Activated T-cell treated with anti-CD3 and anti-CD28 coated beads, Interleukin-2, amount 50 U/mL, for 72 hours (primary cell): ENCODE measurements around the gene APOC4. TPM values are rescaled to one million over a fixed set of nuclear protein-coding genes. Genes with fewer than 3 reads are reported as not detected.

Experiments
- ATAC-seq, 2 donors: fragments of 150-1000 bp; cut with Tn5 transposase; replicated peaks in 1 of 2; 2 replicates each; pipeline ENCODE4 v1.10.0; 2021; ENCODE audit warnings: moderate library complexity in 2 of 2, mild to moderate bottlenecking in 1 of 2
- DNase-seq, 2 donors: peaks; one replicate each; pipeline ENCODE4 v3.0.0; 2021 to 2022; ENCODE audit warnings: mixed read lengths in 1 of 2
- H3K27ac Mint-ChIP-seq: one replicate; pipeline ENCODE4 v1.8.0; 2022; ENCODE audit warnings: mild to moderate bottlenecking, moderate library complexity, mixed read lengths
- H3K27me3 Mint-ChIP-seq: one replicate; pipeline ENCODE4 v1.8.0; 2022; ENCODE audit warnings: low read depth, mixed read lengths
- H3K36me3 Mint-ChIP-seq, 2 donors: one replicate each; pipeline ENCODE4 v1.8.0; 2022; ENCODE audit warnings: mixed read lengths in 2 of 2, mild to moderate bottlenecking in 1 of 2; ENCODE audit not compliant: insufficient read depth in 2 of 2
- H3K4me1 Mint-ChIP-seq: one replicate; pipeline ENCODE4 v1.8.0; 2022; ENCODE audit warnings: low read depth, mixed read lengths
- H3K4me3 Mint-ChIP-seq, 2 donors: one replicate each; pipeline ENCODE4 v1.8.0; 2022; ENCODE audit warnings: mild to moderate bottlenecking in 2 of 2, mixed read lengths in 2 of 2, moderate library complexity in 2 of 2
- H3K9me3 Mint-ChIP-seq, 2 donors: one replicate each; pipeline ENCODE4 v1.8.0; 2022; ENCODE audit warnings: mixed read lengths in 2 of 2
- total RNA-seq, 2 donors: library from RNA; stranded (reverse); gene quantifications; one replicate each; pipeline ENCODE4 v1.2.3, GENCODE V29; 2022

Gene APOC4, protein sequence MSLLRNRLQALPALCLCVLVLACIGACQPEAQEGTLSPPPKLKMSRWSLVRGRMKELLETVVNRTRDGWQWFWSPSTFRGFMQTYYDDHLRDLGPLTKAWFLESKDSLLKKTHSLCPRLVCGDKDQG
- total RNA-seq: not detected

DNA sequence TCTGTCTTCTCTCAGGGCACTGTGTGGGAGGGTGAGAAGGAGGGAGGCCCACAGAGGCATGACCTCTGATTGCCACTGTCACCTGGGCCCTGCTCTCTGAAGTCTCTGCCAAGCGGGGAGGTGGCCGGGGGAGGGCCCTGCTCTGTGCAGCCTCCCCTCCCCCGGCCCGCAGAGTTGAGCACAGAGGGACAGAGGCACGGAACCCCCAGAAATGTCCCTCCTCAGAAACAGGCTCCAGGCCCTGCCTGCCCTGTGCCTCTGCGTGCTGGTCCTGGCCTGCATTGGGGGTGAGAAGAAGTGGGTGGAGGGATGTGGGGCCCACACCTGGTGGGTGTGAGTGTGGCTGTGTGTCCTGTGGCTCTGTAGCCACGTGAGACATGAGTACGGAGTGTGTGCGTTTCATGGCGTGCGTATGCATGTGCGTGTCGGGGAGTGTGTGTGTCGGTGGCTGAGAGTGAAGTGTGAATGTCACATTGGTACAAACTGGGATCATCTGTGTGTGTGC lies at the start of gene APOC4:
Gene APOC4 (plus strand): TSS at position 171 of the 505 bp plus-strand sequence. CDS start 41 bp downstream, at position 212.
- H3K9me3 Mint-ChIP-seq: no peaks in the 10 kb centered on the region
- no peak within 1 kb of the TSS for H3K27ac Mint-ChIP-seq
- H3K4me1 Mint-ChIP-seq: no peaks in the 10 kb centered on the region
- H3K4me3 Mint-ChIP-seq: no peak within 1 kb of the TSS
- no peaks in the 10 kb centered on the region for H3K36me3 Mint-ChIP-seq
- DNase-seq (no peak), ATAC-seq (no peak)
- no peaks in the 10 kb centered on the region for H3K27me3 Mint-ChIP-seq

DNA sequence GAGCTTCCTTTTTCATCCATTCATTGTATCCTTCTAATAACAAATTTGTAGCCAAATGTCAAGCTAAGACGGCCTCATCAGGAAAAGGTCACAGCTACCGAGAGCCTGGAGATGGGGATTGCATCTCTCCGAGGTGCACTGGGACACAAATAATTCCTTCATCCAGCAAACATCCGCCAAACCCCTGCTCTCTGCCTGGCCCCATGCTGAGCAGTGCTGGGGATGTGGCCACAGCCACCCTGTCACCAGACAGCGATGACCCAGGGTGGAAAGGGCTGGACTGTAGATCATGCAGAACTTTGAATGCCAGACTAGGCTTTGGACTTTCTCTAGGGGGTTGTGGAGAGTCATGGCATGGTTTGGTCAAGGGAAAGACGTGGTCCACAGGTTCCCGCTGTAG lies 49.1 kb upstream of the APOC4 start:
- Mint-ChIP-seq H3K9me3 (peaks cover 2% of the 10 kb centered on the region in 2 donors), H3K4me1 (peaks cover 37% of the 10 kb centered on the region), H3K36me3 (peaks cover 2 to 18% of the 10 kb centered on the region in 2 donors), H3K4me3 (peak overlapping the region; percentile 82 to 83), H3K27ac (peak overlapping the region; percentile 51), H3K27me3 (no peaks in the 10 kb centered on the region)
- DNase-seq (no peak), ATAC-seq (no peak)

DNA sequence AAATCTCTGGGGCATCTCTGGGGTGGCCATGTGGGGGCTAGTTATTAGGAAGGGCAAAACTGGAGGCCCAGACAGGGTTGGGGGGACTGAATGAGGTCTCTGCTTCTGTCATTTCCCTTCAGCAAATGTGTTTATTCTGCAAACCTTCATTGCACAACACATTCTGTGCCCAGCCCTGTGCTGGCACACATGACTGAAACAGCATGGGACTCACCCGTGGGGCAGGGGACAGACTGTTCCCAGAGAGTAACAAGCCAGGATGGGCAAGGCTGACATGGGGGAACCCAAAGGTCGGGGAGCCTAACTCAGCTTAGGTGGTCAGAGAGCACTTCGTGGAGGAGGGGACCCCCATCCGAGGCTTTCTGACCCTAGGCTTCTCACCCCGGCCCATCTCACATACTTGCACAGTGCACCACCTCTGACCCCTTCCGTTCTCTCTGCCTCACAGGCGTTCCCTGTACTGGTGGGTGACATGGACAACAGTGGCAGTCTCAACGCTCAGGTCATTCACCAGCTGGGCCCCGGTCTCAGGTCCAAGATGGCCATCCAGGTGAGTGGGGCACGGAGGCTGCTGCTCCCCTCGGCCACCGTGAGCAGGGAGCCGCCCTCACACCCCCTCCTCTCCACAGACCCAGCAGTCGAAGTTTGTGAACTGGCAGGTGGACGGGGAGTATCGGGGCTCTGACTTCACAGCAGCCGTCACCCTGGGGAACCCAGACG lies 48.5 kb upstream of the APOC4 start:
- no peak overlapping the region for H3K27ac Mint-ChIP-seq
- H3K4me1 Mint-ChIP-seq: peaks cover 37% of the 10 kb centered on the region
- peaks cover 2% of the 10 kb centered on the region in 2 donors for H3K9me3 Mint-ChIP-seq
- H3K27me3 Mint-ChIP-seq: no peaks in the 10 kb centered on the region
- ATAC-seq (no peak), DNase-seq (no peak)
- H3K4me3 Mint-ChIP-seq: peak overlapping the region in 1 of 2 donors; percentile 83
- H3K36me3 Mint-ChIP-seq: peaks cover 2 to 18% of the 10 kb centered on the region in 2 donors

DNA sequence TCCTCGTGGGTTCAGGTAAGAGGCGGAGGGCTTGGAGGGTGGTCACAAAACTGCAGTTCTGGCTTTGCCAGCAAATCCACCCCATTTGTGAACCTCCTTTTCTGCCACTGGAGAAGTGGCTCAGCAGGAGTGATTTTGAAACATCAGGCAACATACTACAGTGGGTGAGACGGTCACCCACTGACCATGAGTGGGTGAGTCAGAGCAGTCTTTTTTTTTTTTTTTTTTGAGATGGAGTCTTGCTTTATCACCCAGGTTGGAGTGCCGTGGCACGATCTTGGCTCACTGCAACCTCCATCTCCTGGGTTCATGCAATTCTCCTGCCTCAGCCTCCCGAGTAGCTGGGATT lies 48.0 kb upstream of the APOC4 start:
- peaks cover 2 to 18% of the 10 kb centered on the region in 2 donors for H3K36me3 Mint-ChIP-seq
- DNase-seq: no peak
- H3K27ac Mint-ChIP-seq: no peak overlapping the region
- peaks cover 35% of the 10 kb centered on the region for H3K4me1 Mint-ChIP-seq
- no peaks in the 10 kb centered on the region for H3K27me3 Mint-ChIP-seq
- ATAC-seq: no peak
- no peak overlapping the region for H3K4me3 Mint-ChIP-seq
- H3K9me3 Mint-ChIP-seq: peaks cover 2% of the 10 kb centered on the region in 2 donors

DNA sequence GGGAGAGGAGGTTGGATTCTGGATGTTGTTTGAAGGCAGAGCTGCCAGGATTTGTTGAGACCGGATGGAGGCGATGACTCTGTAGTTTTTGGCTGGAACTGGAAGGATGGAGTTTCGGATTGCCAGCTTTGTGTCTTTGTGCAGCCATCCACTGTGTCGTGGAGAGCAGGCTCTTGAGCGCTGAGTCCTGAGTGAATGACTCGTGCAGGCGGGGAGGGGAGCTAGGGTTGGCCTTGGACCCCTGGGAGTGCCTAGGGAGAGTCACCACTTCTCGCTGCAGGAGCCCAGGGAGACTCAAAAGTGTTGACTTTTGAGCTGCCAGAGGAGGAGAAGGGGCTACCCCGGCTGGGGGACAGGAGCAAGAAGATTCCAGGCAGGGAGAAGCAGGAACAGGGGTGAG lies 47.1 kb upstream of the APOC4 start:
- ATAC-seq: no peak
- DNase-seq: no peak
- Mint-ChIP-seq H3K4me1 (peaks cover 27% of the 10 kb centered on the region), H3K9me3 (no peaks in the 10 kb centered on the region), H3K4me3 (no peak overlapping the region), H3K36me3 (peaks cover 2 to 18% of the 10 kb centered on the region in 2 donors), H3K27ac (no peak overlapping the region), H3K27me3 (no peaks in the 10 kb centered on the region)

DNA sequence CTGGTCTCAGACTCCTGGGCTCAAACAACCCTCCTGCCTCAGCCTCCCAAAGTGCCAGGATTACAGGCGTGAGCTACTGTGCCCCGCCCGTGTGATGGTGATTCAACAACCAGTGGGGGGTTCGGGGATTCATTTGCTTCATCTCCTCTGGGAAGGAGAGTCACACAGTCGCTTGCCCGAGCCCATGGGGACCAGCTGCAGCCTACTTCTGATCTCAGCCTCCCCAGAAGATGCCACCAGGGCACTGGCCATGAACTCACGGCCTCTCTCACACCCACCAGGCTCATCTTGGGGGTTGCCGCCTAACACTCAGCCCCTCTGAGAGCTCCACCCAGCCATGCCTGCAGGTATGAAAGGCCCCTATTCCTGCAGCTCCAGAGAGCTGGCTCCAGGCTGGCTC lies 44.2 kb upstream of the APOC4 start:
- Mint-ChIP-seq H3K4me1 (peaks cover 9% of the 10 kb centered on the region), H3K4me3 (no peak overlapping the region), H3K9me3 (no peaks in the 10 kb centered on the region), H3K36me3 (peaks cover 5 to 23% of the 10 kb centered on the region in 2 donors), H3K27ac (no peak overlapping the region), H3K27me3 (no peaks in the 10 kb centered on the region)
- ATAC-seq (no peak), DNase-seq (no peak)

DNA sequence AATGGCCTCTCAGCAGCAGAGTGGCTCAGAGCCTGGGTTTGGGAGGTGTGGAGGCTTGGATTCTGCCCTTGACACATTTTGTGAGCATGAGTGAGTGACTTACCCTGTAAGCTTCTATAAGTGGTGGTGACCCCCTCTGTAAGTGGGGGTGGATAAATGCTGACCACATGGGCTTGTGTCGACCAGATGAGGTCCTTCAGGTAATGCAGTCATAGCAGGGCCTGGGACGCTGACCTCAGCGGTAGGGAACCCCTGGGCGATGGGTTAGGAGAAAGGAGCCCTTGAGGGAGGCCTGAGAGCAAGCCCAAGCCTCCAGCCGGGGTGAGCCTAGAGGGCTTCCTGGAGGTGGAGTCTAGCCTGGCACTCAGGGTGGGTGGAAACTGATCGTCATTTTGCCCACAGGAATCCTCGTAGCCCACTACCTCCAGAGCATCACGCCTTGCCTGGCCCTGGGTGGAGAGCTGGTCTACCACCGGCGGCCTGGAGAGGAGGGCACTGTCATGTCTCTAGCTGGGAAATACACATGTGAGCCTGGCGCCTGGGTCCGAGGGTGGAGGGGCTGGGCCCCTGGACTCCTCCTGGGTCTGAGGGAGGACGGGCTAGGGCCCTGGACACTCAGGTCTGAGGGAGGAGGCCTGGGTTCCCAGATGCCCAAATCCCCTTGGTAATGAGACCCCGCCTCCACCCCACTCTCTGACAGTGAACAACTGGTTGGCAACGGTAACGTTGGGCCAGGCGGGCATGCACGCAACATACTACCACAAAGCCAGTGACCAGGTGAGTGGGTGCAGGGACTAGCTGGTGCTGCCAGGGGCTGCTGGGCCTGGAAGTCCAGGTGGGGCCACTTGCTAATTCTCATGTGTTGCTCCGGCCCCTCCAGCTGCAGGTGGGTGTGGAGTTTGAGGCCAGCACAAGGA lies 41.5 kb upstream of the APOC4 start:
- Mint-ChIP-seq H3K27me3 (peaks cover under 1% of the 10 kb centered on the region), H3K4me3 (no peak overlapping the region), H3K4me1 (no peaks in the 10 kb centered on the region), H3K36me3 (peaks cover 5 to 21% of the 10 kb centered on the region in 2 donors), H3K9me3 (no peaks in the 10 kb centered on the region), H3K27ac (no peak overlapping the region)
- ATAC-seq (no peak), DNase-seq (no peak)

DNA sequence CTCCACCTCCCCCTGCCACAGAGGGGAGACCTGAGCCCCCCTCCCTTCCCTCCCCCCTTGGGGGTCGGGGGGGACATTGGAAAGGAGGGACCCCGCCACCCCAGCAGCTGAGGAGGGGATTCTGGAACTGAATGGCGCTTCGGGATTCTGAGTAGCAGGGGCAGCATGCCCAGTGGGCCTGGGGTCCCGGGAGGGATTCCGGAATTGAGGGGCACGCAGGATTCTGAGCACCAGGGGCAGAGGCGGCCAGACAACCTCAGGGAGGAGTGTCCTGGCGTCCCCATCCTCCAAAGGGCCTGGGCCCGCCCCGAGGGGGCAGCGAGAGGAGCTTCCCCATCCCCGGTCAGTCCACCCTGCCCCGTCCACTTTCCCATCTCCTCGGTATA lies 38.8 kb upstream of the APOC4 start:
- DNase-seq (no peak), ATAC-seq (no peak)
- Mint-ChIP-seq H3K4me1 (peaks cover 13% of the 10 kb centered on the region), H3K4me3 (no peak overlapping the region), H3K9me3 (no peaks in the 10 kb centered on the region), H3K27ac (no peak overlapping the region), H3K27me3 (peaks cover 17% of the 10 kb centered on the region), H3K36me3 (peaks cover 3 to 13% of the 10 kb centered on the region in 2 donors)

DNA sequence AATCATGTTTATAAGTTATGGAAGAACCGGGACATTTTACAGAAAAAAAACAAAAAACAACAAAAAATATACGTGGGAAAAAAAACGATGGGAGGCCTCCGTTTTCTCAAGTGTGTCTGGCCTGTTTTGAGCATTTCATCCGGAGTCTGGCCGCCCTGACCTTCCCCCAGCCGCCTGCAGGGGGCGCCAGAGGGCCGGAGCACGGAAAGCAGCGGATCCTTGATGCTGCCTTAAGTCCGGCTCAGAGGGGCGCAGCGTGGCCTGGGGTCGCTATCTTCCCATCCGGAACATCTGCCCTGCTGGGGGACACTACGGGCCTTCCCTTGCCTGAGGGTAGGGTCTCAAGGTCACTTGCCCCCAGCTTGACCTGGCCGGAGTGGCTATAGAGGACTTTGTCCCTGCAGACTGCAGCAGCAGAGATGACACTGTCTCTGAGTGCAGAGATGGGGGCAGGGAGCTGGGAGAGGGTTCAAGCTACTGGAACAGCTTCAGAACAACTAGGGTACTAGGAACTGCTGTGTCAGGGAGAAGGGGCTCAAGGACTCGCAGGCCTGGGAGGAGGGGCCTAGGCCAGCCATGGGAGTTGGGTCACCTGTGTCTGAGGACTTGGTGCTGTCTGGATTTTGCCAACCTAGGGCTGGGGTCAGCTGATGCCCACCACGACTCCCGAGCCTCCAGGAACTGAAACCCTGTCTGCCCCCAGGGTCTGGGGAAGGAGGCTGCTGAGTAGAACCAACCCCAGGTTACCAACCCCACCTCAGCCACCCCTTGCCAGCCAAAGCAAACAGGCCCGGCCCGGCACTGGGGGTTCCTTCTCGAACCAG lies 38.2 kb upstream of the APOC4 start:
- H3K4me3 Mint-ChIP-seq: no peak overlapping the region
- H3K27ac Mint-ChIP-seq: no peak overlapping the region
- no peaks in the 10 kb centered on the region for H3K9me3 Mint-ChIP-seq
- peaks cover 3 to 13% of the 10 kb centered on the region in 2 donors for H3K36me3 Mint-ChIP-seq
- ATAC-seq (peak; percentile 47 to 51), DNase-seq (peak; percentile 70 to 84)
- peaks cover 13% of the 10 kb centered on the region for H3K4me1 Mint-ChIP-seq
- H3K27me3 Mint-ChIP-seq: peaks cover 17% of the 10 kb centered on the region

DNA sequence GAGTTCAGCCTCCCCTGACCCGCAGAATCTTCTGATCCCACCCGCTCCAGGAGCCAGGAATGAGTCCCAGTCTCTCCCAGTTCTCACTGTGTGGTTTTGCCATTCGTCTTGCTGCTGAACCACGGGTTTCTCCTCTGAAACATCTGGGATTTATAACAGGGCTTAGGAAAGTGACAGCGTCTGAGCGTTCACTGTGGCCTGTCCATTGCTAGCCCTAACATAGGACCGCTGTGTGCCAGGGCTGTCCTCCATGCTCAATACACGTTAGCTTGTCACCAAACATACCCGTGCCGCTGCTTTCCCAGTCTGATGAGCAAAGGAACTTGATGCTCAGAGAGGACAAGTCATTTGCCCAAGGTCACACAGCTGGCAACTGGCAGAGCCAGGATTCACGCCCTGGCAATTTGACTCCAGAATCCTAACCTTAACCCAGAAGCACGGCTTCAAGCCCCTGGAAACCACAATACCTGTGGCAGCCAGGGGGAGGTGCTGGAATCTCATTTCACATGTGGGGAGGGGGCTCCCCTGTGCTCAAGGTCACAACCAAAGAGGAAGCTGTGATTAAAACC lies 37.5 kb upstream of the APOC4 start:
- peaks cover 3 to 13% of the 10 kb centered on the region in 2 donors for H3K36me3 Mint-ChIP-seq
- H3K9me3 Mint-ChIP-seq: no peaks in the 10 kb centered on the region
- no peak overlapping the region for H3K27ac Mint-ChIP-seq
- H3K4me3 Mint-ChIP-seq: no peak overlapping the region
- H3K27me3 Mint-ChIP-seq: peaks cover 17% of the 10 kb centered on the region
- no peak for DNase-seq
- H3K4me1 Mint-ChIP-seq: peaks cover 13% of the 10 kb centered on the region
- no peak for ATAC-seq

DNA sequence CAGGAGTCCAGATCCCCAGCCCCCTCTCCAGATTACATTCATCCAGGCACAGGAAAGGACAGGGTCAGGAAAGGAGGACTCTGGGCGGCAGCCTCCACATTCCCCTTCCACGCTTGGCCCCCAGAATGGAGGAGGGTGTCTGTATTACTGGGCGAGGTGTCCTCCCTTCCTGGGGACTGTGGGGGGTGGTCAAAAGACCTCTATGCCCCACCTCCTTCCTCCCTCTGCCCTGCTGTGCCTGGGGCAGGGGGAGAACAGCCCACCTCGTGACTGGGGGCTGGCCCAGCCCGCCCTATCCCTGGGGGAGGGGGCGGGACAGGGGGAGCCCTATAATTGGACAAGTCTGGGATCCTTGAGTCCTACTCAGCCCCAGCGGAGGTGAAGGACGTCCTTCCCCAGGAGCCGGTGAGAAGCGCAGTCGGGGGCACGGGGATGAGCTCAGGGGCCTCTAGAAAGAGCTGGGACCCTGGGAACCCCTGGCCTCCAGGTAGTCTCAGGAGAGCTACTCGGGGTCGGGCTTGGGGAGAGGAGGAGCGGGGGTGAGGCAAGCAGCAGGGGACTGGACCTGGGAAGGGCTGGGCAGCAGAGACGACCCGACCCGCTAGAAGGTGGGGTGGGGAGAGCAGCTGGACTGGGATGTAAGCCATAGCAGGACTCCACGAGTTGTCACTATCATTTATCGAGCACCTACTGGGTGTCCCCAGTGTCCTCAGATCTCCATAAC lies 36.4 kb upstream of the APOC4 start, which contains the start of gene APOE:
Gene APOE (plus strand): TSS at position 360 of the 724 bp plus-strand sequence. CDS start 829 bp downstream, outside the sequence.
- Mint-ChIP-seq H3K4me1 (peaks cover 13% of the 10 kb centered on the region), H3K4me3 (peak within 1 kb of the TSS; percentile 29 to 53), H3K36me3 (peaks cover 3 to 9% of the 10 kb centered on the region in 2 donors), H3K27ac (no peak within 1 kb of the TSS), H3K27me3 (peaks cover 17% of the 10 kb centered on the region), H3K9me3 (no peaks in the 10 kb centered on the region)
- no peak for ATAC-seq
- no peak for DNase-seq

DNA sequence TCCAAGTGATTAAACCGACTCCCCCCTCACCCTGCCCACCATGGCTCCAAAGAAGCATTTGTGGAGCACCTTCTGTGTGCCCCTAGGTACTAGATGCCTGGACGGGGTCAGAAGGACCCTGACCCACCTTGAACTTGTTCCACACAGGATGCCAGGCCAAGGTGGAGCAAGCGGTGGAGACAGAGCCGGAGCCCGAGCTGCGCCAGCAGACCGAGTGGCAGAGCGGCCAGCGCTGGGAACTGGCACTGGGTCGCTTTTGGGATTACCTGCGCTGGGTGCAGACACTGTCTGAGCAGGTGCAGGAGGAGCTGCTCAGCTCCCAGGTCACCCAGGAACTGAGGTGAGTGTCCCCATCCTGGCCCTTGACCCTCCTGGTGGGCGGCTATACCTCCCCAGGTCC lies 34.4 kb upstream of the APOC4 start:
- DNase-seq (no peak), ATAC-seq (no peak)
- Mint-ChIP-seq H3K27me3 (peaks cover 22% of the 10 kb centered on the region), H3K36me3 (peaks cover 2% of the 10 kb centered on the region in 2 donors), H3K4me3 (no peak overlapping the region), H3K4me1 (peaks cover 13% of the 10 kb centered on the region), H3K9me3 (no peaks in the 10 kb centered on the region), H3K27ac (no peak overlapping the region)
